OCI-LY7 (cell line): Measurements from ENCODE around the gene FGD3. TPM values are rescaled to one million over a fixed set of nuclear protein-coding genes. Genes with fewer than 3 reads are reported as not detected.

Experiments
- BruUV-seq: library from RNA; stranded (reverse); fragments of 400-500 nt; replicated peaks from 2 replicates; lab custom pipeline; 2021; lab: Mats Ljungman, UMichigan
- CTCF ChIA-PET: fragments of 300-600 bp; sonication (Branson Sonifier 250); formaldehyde crosslinking; loops from one replicate; lab custom pipeline; 2022; ENCODE audit warnings: antibody characterized with exemption; ENCODE audit not compliant: unreplicated experiment; lab: Charles Lee
- POLR2A ChIA-PET: fragments of 300-600 bp; sonication (Branson Sonifier 250); formaldehyde crosslinking; loops from one replicate; lab custom pipeline; 2022; ENCODE audit warnings: antibody characterized with exemption; lab: Charles Lee
- DNase-seq: peaks from one replicate; pipeline ENCODE4 v3.0.0-alpha.2; 2015; ENCODE audit warnings: low spot score
- H2AFZ ChIP-seq: fragments of 200-600 bp; sonication (generic), shearing (Covaris generic); 2 replicates; pipeline ENCODE4 v1.6.1; 2014; ENCODE audit warnings: mild to moderate bottlenecking, antibody characterized with exemption, low read length, moderate library complexity
- H3K27ac ChIP-seq: fragments of 200-600 bp; sonication (generic); 2 replicates; pipeline ENCODE4 v1.5.1; 2014; ENCODE audit warnings: mixed run types, low read depth, mild to moderate bottlenecking, moderate library complexity, low read length, inconsistent platforms; ENCODE audit not compliant: poor library complexity, severe bottlenecking
- H3K36me3 ChIP-seq: fragments of 200-600 bp; sonication (generic); 2 replicates; pipeline ENCODE4 v1.6.1; 2014; ENCODE audit warnings: mild to moderate bottlenecking, antibody characterized with exemption, low read length, moderate library complexity, mixed read lengths; ENCODE audit not compliant: insufficient read depth
- H3K4me1 ChIP-seq: fragments of 200-600 bp; sonication (generic); 2 replicates; pipeline ENCODE4 v1.5.1; 2014; ENCODE audit warnings: mild to moderate bottlenecking, low read length; ENCODE audit not compliant: insufficient read depth, poor library complexity, severe bottlenecking
- H3K4me2 ChIP-seq: fragments of 200-600 bp; sonication (generic); 2 replicates; pipeline ENCODE4 v1.6.1; 2014; ENCODE audit warnings: mild to moderate bottlenecking, low read length
- H3K4me3 ChIP-seq: fragments of 200-600 bp; sonication (generic); 2 replicates; pipeline ENCODE4 v1.5.1; 2014; ENCODE audit warnings: mild to moderate bottlenecking, low read depth, low read length; ENCODE audit not compliant: poor library complexity, severe bottlenecking
- H3K79me2 ChIP-seq: fragments of 200-600 bp; sonication (generic); 2 replicates; pipeline ENCODE4 v1.6.1; 2016; ENCODE audit warnings: low read depth, mild to moderate bottlenecking, low read length, moderate library complexity, mixed read lengths; ENCODE audit not compliant: insufficient read depth
- H3K9me2 ChIP-seq: fragments of 200-600 bp; sonication (generic); 2 replicates; pipeline ENCODE4 v1.6.1; 2016; ENCODE audit warnings: mild to moderate bottlenecking, low read length, mixed read lengths; ENCODE audit not compliant: insufficient read depth
- H3K9me3 ChIP-seq: fragments of 200-600 bp; sonication (generic); 2 replicates; pipeline ENCODE4 v1.6.1; 2014; ENCODE audit warnings: mild to moderate bottlenecking, mixed run types, low read length, mixed read lengths
- H4K20me1 ChIP-seq: fragments of 200-600 bp; sonication (generic); 2 replicates; pipeline ENCODE4 v1.6.1; 2014; ENCODE audit warnings: mild to moderate bottlenecking, antibody characterized with exemption, low read length, moderate library complexity, mixed read lengths; ENCODE audit not compliant: insufficient read depth
- CTCF ChIP-seq: fragments of 200-600 bp; sonication (generic); conservative IDR thresholded peaks from 2 replicates; pipeline ENCODE4 v1.5.1; 2014; ENCODE audit warnings: mild to moderate bottlenecking, antibody characterized with exemption, low read length, moderate library complexity, mixed read lengths
- EZH2phosphoT487 ChIP-seq: fragments of 200-600 bp; sonication (generic); IDR thresholded peaks from 2 replicates; pipeline ENCODE4 v1.6.1; 2018; ENCODE audit warnings: low read depth, borderline replicate concordance, mild to moderate bottlenecking, mixed run types, antibody characterized with exemption, low read length, moderate library complexity, mixed read lengths
- intact Hi-C: fragments of 100-400 bp; cut with micrococcal nuclease; formaldehyde crosslinking; loops from one replicate; pipeline ENCODE4 v1.10.0; 2022; ENCODE audit not compliant: unreplicated experiment
- total RNA-seq, 2 experiments: library from RNA; depleted of rRNA in 1 of 2; stranded (reverse); fragments of >200 nt in 1 of 2; shearing (Covaris generic) in 1 of 2; gene quantifications; 2 replicates each; pipeline ENCODE4 v1.2.3, GENCODE V29; 2014 to 2022

Gene FGD3
- total RNA-seq, 2 experiments from 2014 or later: 22.1 to 22.9 TPM

GRCh38 chr9:93009337-93010015 is 62.2 kb downstream of the FGD3 start:
- intact Hi-C loops: no loop called here
- POLR2A ChIA-PET: no interaction called here
- H3K27ac ChIP-seq: no peak overlapping the region
- H3K4me3 ChIP-seq: no peak overlapping the region
- H3K36me3 ChIP-seq: peaks cover 39% of the 10 kb centered on the region
- DNase-seq: no peak
- CTCF ChIA-PET: no interaction called here
- no TSS peak for BruUV-seq
- H2AFZ ChIP-seq: no peak overlapping the region
- no peaks in the 10 kb centered on the region for H3K79me2 ChIP-seq
- peaks cover 7% of the 10 kb centered on the region for H3K4me1 ChIP-seq
- no peaks in the 10 kb centered on the region for H3K9me3 ChIP-seq
- no peaks in the 10 kb centered on the region for H4K20me1 ChIP-seq
- H3K9me2 ChIP-seq: no peaks in the 10 kb centered on the region
- H3K4me2 ChIP-seq: no peak overlapping the region
- TF ChIP-seq EZH2phosphoT487 (no peak), CTCF (no peak)

GRCh38 chr9:93010056-93010455 is 62.7 kb downstream of the FGD3 start:
- no peaks in the 10 kb centered on the region for H3K9me2 ChIP-seq
- H3K4me1 ChIP-seq: peaks cover 7% of the 10 kb centered on the region
- ChIA-PET POLR2A (no interaction called here), CTCF (no interaction called here)
- no peak for TF ChIP-seq CTCF
- TF ChIP-seq EZH2phosphoT487: no peak
- intact Hi-C loops: no loop called here
- no peak overlapping the region for H3K4me3 ChIP-seq
- DNase-seq: no peak
- H2AFZ ChIP-seq: no peak overlapping the region
- no peak overlapping the region for H3K27ac ChIP-seq
- no peak overlapping the region for H3K4me2 ChIP-seq
- BruUV-seq: no TSS peak
- peaks cover 36% of the 10 kb centered on the region for H3K36me3 ChIP-seq
- no peaks in the 10 kb centered on the region for H4K20me1 ChIP-seq
- H3K79me2 ChIP-seq: no peaks in the 10 kb centered on the region
- no peaks in the 10 kb centered on the region for H3K9me3 ChIP-seq

GRCh38 chr9:93010704-93011103 is 63.4 kb downstream of the FGD3 start:
- no peaks in the 10 kb centered on the region for H3K79me2 ChIP-seq
- no peaks in the 10 kb centered on the region for H3K9me3 ChIP-seq
- peaks cover 37% of the 10 kb centered on the region for H3K36me3 ChIP-seq
- ChIA-PET POLR2A (no interaction called here), CTCF (no interaction called here)
- TF ChIP-seq EZH2phosphoT487 (no peak), CTCF (no peak)
- H3K4me3 ChIP-seq: no peak overlapping the region
- no peaks in the 10 kb centered on the region for H4K20me1 ChIP-seq
- no peak for DNase-seq
- peaks cover 7% of the 10 kb centered on the region for H3K4me1 ChIP-seq
- BruUV-seq: no TSS peak
- H3K4me2 ChIP-seq: no peak overlapping the region
- intact Hi-C loops: no loop called here
- H3K27ac ChIP-seq: no peak overlapping the region
- no peak overlapping the region for H2AFZ ChIP-seq
- no peaks in the 10 kb centered on the region for H3K9me2 ChIP-seq
